Measurements from ENCODE around the gene STRAP.

DNA sequence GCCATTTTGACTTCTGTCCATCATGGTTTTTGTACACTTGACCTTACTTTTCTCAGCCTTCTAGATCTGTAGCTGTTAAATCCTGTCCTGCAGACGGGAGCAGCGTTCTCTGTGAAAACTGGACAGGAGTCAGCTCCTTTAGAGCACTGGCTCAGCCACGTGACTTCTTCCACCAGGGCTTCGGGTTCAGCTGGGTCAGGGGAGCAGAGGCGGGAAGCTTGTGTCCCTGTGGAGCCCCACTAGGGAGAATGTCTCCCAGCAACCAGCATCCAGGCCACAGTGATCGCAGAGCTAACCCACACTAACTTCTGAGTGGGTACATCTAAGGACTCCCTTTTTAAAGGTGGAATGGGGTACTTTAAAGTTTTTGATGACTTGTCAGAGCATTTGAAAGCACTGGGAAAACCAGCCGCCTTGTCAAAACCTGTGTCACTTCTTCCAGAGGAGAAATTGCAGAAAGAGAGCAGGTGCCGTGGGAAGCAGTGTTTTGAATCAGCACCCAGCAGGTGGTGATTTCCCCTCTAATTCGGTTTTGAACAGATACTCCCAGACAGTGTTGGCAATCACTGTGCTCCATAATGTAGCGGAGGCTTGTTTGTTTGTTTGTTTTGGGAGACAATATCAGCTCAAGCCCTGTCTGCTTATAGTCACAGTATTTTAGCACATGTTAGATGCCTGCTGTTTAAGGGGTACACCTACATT lies 46.8 kb downstream of the STRAP start:
- TF ChIP-seq, protein P1, sequence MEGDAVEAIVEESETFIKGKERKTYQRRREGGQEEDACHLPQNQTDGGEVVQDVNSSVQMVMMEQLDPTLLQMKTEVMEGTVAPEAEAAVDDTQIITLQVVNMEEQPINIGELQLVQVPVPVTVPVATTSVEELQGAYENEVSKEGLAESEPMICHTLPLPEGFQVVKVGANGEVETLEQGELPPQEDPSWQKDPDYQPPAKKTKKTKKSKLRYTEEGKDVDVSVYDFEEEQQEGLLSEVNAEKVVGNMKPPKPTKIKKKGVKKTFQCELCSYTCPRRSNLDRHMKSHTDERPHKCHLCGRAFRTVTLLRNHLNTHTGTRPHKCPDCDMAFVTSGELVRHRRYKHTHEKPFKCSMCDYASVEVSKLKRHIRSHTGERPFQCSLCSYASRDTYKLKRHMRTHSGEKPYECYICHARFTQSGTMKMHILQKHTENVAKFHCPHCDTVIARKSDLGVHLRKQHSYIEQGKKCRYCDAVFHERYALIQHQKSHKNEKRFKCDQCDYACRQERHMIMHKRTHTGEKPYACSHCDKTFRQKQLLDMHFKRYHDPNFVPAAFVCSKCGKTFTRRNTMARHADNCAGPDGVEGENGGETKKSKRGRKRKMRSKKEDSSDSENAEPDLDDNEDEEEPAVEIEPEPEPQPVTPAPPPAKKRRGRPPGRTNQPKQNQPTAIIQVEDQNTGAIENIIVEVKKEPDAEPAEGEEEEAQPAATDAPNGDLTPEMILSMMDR (tag by site-specific recombination; IDR thresholded peaks at IDR 0.05), result no peak
- no peak for TF ChIP-seq ZNF600 (tag by site-specific recombination; IDR thresholded peaks at IDR 0.05)
